ENCODE results near the gene ABCB8.
A peak's percentile ranks its signal among the peaks of the same experiment; 100 is the strongest.
"Not testable (repeated sequence)": the region's sequence is repeated elsewhere in the genome, so short reads cannot be mapped to it uniquely, and the experiment has no call there.

The ABCB8 gene

DNA sequence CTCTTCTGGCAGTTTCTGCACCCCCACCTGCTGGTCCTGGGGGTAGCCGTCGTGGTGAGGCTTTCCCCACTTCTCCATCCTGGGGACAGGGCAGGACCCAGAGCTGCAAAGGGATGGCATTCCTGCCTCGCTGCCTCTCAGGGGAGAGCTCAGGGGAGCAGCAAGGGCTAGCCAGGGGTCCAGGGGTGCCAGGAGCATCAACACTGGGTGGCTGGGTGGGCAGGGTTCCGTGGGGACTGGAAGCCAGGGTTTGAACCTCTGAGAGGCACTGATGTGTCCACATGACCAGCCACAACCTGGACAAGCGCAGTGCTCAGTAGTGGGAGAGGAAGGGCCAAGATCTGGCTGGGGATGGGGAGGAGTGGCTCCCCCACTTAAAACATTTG, 5.6 kb downstream of the ABCB8 start:
- DNase-seq (ENCODE audit: extremely low read depth in 1 of 2, low read depth in 1 of 2) = no peak

DNA sequence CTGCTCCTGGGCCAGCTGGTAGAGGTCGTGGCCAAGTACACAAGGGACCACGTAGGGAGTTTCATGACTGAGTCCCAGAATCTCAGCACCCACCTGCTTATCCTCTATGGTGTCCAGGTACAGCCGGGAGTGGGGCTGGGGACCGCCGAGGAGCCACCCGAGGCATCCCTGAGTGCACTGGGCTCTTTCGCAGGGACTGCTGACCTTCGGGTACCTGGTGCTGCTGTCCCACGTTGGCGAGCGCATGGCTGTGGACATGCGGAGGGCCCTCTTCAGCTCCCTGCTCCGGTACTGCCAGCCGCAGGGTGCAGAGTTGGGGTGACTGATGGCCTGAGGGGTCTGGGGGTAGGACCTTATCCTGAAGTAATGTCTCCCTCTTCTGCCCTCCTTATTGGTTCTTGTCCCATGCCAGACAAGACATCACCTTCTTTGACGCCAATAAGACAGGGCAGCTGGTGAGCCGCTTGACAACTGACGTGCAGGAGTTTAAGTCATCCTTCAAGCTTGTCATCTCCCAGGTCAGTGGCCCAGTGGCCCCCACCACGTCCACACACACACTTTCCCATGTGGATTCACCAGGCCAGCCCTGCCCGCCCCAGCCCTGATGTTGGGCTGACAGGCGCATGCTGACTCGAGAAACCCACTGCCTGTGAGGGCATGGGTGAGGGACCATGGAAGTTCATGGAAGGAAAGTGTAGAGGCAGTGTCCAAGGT, 6.2 kb downstream of the ABCB8 start:
- no peak for DNase-seq (ENCODE audit: extremely low read depth in 1 of 2, low read depth in 1 of 2)

DNA sequence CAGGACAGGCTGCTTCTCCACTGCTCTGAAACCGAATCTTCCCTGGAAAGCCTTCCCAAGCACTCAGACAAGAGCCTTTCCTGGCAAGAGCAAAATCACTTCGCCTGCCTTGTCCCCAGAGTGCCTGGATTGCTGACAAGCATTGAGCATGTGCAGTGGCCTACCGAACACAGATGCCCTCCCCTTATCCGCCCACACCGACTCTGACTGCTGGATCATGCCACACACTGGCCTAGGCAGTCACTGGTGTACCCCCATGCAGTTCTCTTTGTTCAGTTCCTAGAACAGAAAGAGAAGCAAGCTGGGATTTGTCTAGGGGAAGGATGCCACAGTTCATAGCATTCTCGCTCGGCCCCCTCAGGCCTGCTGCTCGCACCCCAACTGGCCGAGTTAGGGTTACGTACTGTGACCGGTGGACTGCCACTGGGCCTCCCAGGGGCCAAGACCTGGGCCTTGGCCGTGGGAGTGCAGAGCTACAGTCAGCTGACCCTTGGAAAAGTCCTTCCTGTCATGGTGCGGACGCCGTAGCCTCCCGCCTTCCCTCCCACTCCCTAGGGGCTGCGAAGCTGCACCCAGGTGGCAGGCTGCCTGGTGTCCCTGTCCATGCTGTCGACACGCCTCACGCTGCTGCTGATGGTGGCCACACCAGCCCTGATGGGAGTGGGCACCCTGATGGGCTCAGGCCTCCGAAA, 6.9 kb downstream of the ABCB8 start:
- no peak for DNase-seq (ENCODE audit: extremely low read depth in 1 of 2, low read depth in 1 of 2)

DNA sequence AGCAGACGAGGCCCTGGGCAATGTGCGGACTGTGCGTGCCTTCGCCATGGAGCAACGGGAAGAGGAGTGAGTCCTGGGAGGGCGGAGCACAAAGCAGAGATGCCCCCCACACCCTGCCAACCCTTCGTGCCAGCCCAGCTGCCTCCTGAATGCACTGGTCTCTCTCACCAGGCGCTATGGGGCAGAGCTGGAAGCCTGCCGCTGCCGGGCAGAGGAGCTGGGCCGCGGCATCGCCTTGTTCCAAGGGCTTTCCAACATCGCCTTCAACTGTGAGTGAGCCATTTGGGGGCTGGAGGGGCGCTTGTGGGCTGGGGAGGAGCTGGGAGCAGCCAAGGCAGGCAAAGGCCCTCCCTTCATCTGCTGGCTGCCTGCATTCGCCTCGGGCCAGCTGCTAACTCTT, 7.7 kb downstream of the ABCB8 start:
- DNase-seq (ENCODE audit: extremely low read depth in 1 of 2, low read depth in 1 of 2) = no peak

DNA sequence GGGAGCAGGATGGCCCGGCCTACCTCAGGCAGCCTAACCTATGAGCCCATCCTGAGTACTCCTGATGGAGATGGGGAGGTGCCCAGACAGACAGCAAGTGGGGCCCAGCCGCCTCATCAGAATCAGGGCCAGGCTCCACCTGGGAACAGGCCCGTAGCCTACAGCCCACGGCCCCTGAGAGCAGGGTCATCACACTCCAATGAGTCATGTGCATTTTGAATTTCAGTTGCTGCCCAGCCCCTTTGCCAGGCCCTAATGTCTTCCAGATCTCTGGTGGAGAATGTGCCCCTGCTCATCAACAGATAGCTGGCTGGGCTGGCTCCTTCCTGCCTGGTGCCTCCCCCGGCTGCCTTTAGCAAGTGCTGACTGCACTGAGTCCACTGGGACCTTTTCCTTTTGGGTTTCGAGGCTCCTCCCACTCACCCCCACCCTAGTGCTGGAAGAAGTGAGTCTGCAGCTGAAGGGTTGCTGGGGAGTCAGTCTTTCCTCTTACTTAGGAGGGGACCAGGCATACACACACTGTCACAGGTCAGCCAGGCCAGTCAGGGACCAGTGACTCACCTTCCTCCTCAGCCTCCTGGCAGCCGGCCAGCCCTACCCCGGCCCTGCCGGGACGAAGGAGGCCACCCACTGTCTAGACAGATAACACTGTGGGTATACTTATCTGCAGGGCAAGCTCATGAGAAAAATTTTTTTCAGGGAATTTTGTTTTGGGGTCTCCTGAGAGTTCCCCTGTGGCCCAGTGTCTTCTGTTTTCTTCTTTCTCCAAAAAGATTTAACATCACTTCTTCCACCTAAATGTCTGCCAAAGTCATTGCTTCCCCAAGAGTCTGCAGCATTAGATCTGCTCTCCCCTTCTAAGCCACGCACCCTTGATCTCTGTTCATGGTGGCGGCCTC, 10.9 kb downstream of the ABCB8 start:
- peak; percentile 69 to 88 for DNase-seq (ENCODE audit: extremely low read depth in 1 of 2, low read depth in 1 of 2)

DNA sequence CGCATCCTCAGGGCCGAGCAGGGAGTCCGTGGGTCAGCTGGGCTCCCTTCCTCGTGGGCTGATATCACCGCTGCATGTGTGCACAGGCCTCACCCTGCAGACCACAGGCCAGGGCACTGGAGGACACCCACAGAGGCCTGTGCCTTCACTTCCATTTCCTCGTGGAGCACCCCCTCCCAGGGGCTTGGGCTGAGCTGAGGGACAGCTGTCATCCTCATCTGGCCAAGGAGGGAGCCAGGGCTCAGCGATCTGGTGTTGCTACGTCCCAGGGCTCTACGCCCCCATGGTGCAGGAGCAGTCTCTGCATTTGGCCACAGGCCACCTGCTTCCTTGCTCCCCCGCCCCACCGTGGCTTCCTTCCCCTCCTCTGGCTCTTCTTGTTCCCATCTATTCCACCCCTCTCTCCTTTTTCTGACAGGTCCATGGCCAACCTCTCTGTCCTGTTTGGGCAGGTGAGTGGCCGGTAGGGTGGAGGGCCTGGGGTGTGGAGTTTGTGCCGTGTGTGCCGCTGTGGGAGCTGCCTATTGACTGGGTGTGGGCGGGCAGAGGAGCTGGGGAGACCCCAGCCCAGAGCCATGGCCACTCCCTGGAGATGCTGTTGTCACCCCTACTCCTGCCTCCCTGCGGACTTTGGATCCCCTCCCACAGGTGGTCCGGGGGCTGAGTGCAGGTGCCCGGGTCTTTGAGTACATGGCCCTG, 11.7 kb downstream of the ABCB8 start:
- DNase-seq (ENCODE audit: extremely low read depth in 1 of 2, low read depth in 1 of 2) = no peak

DNA sequence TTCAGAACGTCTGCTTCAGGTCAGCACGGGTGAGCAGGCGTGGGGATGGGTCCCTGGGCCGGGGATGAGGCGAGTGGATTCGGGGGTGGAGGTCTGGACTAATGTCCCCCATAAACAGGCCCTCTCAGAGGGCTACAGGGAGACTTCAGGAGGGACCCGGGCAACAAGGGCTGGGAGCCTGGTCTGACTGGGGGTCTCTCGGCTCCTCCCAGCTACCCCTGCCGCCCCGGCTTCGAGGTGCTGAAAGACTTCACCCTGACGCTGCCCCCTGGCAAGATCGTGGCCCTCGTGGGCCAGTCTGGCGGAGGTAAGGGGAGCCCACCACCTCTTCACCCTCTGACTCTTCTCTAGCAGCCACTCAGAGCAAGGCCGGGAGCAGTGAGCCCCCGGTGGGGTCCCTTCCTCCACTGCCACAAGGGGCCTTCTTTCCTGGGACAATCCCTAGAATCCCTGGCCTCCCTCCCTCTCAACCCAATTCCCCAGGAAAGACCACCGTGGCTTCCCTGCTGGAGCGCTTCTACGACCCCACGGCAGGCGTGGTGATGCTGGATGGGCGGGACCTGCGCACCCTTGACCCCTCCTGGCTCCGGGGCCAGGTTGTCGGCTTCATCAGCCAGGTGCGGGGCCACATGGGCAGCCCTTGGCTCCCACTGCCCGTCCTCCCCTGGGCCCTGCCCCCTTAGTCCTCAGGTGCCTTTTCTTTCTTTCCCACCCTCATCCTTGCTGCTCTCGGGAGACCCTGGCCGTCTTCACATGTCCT, 12.5 kb downstream of the ABCB8 start:
- no peak for DNase-seq (ENCODE audit: extremely low read depth in 1 of 2, low read depth in 1 of 2)

DNA sequence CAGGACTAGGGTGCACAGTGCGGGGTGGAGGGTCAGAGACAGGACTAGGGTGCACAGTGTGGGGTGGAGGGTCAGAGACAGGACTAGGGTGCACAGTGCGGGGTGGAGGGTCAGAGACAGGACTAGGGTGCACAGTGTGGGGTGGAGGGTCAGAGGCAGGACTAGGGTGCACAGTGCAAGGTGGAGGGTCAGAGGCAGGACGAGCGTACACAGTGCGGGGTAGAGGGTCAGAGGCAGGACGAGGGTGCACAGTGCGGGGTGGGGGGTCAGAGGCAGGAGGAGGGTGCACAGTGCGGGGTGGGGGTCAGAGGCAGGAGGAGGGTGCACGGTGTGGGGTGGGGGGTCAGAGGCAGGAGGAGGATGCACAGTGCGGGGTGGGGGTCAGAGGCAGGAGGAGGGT, 15.2 kb downstream of the ABCB8 start:
- not testable (repeated sequence) for DNase-seq (ENCODE audit: extremely low read depth in 1 of 2, low read depth in 1 of 2)

DNA sequence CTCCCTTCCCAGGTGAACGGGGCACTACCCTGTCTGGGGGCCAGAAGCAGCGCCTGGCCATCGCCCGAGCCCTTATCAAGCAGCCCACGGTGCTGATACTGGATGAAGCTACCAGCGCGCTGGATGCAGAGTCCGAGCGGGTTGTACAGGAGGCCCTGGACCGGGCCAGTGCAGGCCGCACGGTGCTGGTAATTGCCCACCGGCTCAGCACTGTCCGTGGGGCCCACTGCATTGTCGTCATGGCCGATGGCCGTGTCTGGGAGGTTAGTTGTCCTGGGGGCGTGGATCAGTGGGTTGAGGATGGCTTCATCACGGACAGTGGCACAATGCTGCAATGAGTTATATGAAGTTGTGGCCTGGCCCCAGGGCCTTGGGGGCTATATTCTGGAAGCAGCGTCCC, 15.7 kb downstream of the ABCB8 start:
- no peak for DNase-seq (ENCODE audit: extremely low read depth in 1 of 2, low read depth in 1 of 2)

DNA sequence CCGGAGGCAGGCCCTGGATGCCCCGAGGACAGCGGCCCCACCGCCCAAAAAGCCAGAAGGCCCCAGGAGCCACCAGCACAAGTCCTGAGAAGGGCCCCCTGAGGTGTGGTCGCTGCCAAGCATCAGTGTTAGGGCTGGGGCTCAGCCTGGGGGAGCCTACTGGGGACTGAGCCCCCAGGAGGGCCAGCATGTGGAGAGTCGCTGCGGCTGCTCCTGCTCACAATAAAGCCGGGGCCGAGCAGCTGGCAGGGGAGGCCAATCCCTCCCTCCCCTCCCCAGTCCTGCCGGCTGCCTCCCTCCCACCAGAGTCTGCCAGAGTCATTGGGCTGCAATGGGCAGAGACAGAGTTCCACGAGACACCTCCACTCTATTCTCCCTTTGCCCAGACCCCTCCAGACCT, 17.0 kb downstream of the ABCB8 start:
- no peak for DNase-seq (ENCODE audit: extremely low read depth in 1 of 2, low read depth in 1 of 2)

DNA sequence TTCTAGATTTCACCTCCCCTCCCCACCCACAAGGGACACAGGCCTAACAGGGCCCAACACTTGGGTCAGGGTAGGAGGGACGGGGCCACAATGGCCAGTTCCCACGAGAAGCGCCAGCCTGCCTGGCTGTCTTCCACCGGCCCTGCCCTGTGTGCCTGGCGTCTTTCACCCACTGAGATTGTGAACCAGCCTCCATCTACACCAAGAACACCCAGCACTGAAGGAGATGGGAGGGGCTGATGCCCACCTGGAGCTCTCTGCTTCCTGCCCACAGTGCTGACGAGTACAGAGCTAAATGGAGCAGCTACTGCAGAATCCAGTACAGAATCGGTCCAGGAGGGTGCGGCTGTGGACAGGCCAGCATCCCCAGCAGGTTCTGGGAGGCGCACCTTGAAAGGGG, 17.7 kb downstream of the ABCB8 start:
- DNase-seq (ENCODE audit: extremely low read depth in 1 of 2, low read depth in 1 of 2) = no peak

DNA sequence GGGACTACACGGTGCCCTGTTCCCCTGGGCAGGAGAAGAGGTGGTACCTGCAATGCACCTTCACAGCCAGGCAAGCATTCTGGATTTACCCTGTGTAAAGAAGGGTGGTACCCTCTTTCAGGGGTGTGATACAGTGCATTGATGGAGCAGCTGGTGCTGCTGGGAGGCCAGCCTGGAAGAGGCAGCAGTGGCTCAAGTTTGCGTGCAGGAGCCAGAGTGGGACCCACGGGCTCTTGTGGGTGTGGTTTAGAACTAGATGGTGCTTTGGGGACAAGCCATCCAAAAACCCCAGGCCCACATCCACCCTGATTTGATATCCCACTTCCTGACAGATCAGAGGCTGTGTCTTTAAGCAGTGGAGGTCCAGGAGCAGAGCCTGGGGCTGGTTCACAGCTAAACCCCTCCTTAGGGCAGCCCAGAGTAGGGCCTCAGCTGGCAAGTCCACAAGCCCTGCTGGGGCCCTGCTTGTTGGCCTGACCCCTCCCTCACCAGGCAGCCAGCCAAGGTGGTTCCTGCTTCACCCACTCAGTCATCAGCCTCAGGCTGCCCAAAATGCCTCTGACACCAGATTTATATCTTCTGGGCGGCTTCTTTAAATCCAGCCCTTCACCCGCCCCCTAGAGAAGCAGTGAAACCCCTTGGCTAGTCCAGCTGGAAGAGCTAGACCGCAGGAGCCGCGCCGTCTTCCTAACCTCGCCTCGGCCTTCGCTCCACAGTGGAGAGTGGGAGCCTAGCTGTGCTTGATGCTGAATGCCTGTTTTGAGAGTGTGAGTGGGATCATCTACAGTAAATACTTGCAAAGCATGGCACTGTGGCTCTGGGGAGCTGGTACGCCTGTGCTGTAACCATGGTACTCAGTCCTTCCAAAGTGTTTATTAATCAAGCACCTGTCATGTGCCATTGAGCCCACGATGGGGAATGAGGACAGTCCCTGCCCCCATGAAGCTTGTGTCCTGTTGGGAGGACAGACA, 18.6 kb downstream of the ABCB8 start:
- no peak for DNase-seq (ENCODE audit: extremely low read depth in 1 of 2, low read depth in 1 of 2)

DNA sequence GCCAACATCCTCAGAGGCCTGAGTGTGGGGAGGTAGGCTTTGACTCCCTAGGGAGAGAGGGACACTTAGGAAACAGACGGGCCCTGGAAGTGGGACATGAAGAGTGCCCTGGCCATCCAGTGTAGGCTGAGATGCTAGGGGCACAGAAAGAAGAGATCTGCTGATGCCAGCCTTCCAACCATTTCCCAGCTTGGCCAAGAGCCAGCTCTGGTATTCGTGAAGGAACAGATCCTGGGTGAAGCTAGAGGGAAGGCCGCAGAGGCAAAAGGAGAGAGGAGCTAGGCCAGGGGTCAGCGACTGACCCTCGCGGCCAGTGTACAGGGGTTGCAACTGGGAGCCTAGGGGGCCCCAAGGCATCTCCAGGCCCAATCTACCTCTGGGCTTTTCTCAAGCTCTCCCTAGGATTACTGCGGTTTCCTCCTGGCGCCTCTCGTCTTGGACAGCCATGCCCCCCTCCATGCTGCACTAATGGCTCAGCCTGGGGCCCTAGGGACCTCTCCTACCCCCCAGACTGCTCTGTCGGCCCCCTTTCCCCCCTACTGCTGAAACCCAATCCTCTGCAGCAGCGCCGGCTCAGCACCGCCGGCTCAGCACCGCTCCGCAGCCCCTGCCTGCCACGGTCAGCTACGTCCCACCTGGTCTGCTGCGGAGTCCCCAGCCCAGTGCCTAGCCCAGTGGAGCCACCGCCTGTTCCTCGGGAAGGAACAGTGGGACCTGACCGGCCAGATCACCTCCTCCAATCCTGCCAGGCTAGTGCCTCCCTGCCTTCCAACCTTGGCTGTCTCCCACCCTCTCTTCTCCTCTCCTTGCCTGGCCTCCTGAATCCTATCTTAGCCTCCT, 19.9 kb downstream of the ABCB8 start, which contains the start of gene ASIC3:
ASIC3 (plus strand) TSS at position 556 of the 840 bp plus-strand sequence. CDS start 355 bp downstream, outside the sequence.
- DNase-seq (ENCODE audit: extremely low read depth in 1 of 2, low read depth in 1 of 2) = no peak

DNA sequence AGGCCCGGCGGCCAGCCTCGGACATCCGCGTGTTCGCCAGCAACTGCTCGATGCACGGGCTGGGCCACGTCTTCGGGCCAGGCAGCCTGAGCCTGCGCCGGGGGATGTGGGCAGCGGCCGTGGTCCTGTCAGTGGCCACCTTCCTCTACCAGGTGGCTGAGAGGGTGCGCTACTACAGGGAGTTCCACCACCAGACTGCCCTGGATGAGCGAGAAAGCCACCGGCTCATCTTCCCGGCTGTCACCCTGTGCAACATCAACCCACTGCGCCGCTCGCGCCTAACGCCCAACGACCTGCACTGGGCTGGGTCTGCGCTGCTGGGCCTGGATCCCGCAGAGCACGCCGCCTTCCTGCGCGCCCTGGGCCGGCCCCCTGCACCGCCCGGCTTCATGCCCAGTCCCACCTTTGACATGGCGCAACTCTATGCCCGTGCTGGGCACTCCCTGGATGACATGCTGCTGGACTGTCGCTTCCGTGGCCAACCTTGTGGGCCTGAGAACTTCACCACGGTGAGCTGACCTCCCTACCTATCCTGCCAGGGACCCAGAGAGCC, 20.7 kb downstream of the ABCB8 start:
- DNase-seq (ENCODE audit: extremely low read depth in 1 of 2, low read depth in 1 of 2) = no peak

DNA sequence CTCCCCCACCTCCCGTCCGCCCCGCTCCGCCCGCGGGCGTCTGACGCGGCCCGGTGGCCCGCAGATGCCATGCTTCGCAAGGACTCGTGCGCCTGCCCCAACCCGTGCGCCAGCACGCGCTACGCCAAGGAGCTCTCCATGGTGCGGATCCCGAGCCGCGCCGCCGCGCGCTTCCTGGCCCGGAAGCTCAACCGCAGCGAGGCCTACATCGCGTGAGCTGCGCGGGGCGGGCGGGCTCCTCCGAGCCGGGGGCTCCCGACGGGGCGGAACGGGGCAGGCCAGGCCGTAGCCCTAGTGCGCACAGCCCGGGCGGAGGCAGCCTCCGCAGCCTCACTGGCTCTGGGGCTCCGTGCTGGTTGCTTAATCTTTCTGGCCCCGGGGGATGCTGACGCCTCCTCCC, 22.9 kb downstream of the ABCB8 start:
- no peak for DNase-seq (ENCODE audit: extremely low read depth in 1 of 2, low read depth in 1 of 2)

DNA sequence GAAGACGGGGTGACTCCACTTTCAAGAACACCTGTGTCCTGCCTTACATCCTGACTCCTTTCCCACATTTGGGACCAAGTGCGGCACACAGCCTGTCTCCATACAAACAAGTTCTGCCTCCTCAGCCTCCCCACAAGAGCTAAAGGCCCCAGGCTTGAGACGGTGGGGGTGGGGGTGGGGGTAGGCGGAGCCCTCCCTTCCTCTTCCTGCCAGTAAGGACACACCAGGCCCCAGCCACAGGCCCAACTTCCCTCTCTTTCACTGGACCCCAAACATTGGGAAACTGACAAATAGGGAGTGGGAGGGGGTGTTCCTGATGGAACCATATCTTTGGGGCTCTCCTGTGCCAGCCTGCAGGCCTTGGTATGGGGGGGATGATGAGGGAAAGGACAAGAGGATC, 24.8 kb downstream of the ABCB8 start:
- no peak for DNase-seq (ENCODE audit: extremely low read depth in 1 of 2, low read depth in 1 of 2)

DNA sequence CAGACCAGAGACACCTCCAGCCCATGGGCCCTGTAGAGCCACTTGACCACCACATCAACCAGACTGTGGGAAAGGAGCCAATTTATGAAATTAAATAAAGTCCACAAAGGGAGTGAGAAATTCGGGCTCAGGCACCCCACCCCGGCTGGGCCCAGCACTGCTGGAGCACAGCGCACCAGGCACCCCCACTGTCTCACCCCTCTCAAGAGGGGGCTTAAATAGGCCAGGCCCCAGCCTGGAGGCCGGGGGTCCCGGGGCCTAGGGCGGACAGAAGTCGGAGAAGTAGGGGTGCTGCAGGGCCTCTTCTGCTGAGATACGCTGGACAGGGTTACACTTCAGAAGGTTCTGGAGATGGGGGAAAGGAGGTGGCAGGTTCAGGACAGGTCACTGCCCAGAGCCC, 25.5 kb downstream of the ABCB8 start:
- DNase-seq (ENCODE audit: extremely low read depth in 1 of 2, low read depth in 1 of 2) = no peak

DNA sequence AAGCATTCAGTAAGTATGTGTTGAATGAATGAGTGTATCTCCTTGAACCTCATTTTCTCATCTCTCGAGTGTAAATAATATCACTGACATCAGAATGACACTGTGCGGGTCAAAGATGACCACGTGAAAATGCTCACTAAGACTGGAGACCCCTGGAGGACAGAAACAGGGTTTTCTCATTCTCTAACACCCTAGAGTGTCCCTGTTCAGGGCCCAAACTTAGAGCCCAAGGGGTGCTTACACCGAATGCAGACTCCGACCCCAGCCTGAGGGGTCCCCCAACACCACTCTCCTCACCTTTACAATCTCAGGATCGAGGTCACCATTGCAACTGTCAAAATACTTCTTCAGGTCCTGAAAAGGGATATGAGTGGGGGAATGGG, 28.0 kb downstream of the ABCB8 start:
- no peak for DNase-seq (ENCODE audit: extremely low read depth in 1 of 2, low read depth in 1 of 2)
